Neural crest cell (in vitro differentiated cells): ENCODE measurements around the gene THAP6. TPM values are rescaled to one million over a fixed set of nuclear protein-coding genes. Genes with fewer than 3 reads are reported as not detected.
A peak's percentile ranks its signal among the peaks of the same experiment; 100 is the strongest.
"Not testable (repeated sequence)": the region's sequence is repeated elsewhere in the genome, so short reads cannot be mapped to it uniquely, and the experiment has no call there.

Source experiments
- DNase-seq: peaks from one replicate; pipeline ENCODE4 v3.0.0; 2021; ENCODE audit warnings: low read depth, mixed read lengths, low spot score
- H3K27ac Mint-ChIP-seq: one replicate; pipeline ENCODE4 v1.8.0; 2021; ENCODE audit warnings: mild to moderate bottlenecking, mixed read lengths; ENCODE audit not compliant: unreplicated experiment
- H3K27me3 Mint-ChIP-seq: 2 replicates; pipeline ENCODE4 v1.8.0; 2021; ENCODE audit warnings: low read depth, mild to moderate bottlenecking, mixed read lengths
- H3K36me3 Mint-ChIP-seq: 2 replicates; pipeline ENCODE4 v1.8.0; 2021; ENCODE audit warnings: low read depth, mild to moderate bottlenecking, mixed read lengths
- H3K4me1 Mint-ChIP-seq: 2 replicates; pipeline ENCODE4 v1.8.0; 2021; ENCODE audit warnings: mixed read lengths
- H3K4me3 Mint-ChIP-seq: one replicate; pipeline ENCODE4 v1.8.0; 2021; ENCODE audit warnings: mild to moderate bottlenecking, mixed read lengths
- H3K9me3 Mint-ChIP-seq: 2 replicates; pipeline ENCODE4 v1.8.0; 2021; ENCODE audit warnings: mixed read lengths
- total RNA-seq: library from RNA; stranded (reverse); gene quantifications from 2 replicates; pipeline ENCODE4 v1.2.1, GENCODE V29; 2021
- TF ChIP-seq, protein P1 (sequence below): fragments of 200-600 bp; sonication (generic); conservative IDR thresholded peaks from 2 replicates; pipeline ENCODE4 v1.5.0; 2021; ENCODE audit warnings: antibody characterized with exemption, mild to moderate bottlenecking

THAP6 gene
- total RNA-seq, 1 donor from 2014 or later: 21.9 TPM

DNA sequence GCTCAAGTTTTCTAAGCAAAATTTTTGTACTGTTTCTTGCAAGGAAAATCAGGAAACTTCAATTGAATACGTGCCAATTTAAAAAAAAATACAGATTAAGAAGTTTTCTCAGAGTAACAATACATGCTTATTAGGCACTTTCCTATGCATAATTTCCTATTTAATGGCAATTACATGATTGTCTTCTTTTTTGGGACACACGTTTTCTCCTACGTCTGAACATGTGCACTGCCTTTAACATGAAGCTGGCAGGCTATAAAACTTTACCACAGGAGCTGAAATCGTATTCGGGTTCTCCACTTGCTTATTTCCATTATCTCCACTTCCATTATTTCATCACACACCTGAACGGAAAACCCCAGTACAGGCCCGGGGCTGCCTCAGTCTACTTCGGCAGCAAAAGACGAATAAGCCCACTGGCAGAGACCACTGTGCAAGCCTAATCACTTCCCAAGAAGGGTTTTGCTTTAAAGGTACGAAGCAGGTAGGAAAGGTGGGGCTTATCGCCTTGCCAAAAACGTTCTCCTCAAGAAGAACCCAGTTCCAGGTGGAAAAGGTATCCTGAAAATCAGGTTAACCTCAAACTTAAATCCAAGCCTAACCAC, 645 bp upstream of the THAP6 start:
- peak overlapping the region; percentile 36 for H3K27ac Mint-ChIP-seq
- H3K9me3 Mint-ChIP-seq: peaks cover 4% of the 10 kb centered on the region
- peaks cover 31% of the 10 kb centered on the region for H3K4me1 Mint-ChIP-seq
- H3K4me3 Mint-ChIP-seq: no peak overlapping the region
- no peaks in the 10 kb centered on the region for H3K27me3 Mint-ChIP-seq
- peak; percentile 3 for DNase-seq
- peaks cover 20% of the 10 kb centered on the region for H3K36me3 Mint-ChIP-seq
- TF ChIP-seq, protein P1, sequence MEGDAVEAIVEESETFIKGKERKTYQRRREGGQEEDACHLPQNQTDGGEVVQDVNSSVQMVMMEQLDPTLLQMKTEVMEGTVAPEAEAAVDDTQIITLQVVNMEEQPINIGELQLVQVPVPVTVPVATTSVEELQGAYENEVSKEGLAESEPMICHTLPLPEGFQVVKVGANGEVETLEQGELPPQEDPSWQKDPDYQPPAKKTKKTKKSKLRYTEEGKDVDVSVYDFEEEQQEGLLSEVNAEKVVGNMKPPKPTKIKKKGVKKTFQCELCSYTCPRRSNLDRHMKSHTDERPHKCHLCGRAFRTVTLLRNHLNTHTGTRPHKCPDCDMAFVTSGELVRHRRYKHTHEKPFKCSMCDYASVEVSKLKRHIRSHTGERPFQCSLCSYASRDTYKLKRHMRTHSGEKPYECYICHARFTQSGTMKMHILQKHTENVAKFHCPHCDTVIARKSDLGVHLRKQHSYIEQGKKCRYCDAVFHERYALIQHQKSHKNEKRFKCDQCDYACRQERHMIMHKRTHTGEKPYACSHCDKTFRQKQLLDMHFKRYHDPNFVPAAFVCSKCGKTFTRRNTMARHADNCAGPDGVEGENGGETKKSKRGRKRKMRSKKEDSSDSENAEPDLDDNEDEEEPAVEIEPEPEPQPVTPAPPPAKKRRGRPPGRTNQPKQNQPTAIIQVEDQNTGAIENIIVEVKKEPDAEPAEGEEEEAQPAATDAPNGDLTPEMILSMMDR: no peak

DNA sequence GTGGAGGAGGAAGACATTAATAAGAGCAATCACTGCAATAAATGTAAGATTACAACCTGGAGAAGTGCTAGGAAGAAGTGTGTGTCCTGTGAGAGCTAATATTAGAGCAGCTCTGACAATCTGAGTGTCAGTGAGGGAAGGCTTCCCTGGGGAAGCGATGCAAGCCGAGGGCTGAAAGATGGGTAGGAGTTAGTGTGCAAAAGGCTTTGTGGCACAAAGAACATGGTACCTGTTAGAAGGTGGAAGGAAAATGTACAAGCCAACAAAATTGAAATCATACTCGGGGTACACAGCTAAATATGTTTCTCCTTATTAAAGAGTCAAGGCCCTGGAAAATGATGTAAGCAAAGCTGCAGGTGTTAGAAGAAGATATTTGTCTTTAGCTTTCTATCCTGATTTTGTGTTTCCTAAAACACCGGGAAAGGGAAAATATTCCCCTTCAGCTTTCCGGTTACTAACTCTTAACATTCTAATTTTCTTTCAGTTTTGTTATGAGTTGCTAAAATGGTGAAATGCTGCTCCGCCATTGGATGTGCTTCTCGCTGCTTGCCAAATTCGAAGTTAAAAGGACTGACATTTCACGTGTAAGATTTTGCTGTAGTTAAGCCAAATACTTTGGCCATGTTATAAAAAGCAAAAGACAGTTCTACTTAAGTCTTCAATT, 808 bp downstream of the THAP6 start:
- peaks cover 22% of the 10 kb centered on the region for H3K36me3 Mint-ChIP-seq
- no peak for DNase-seq
- peak overlapping the region; percentile 36 for H3K27ac Mint-ChIP-seq
- TF ChIP-seq, protein P1: no peak
- H3K4me1 Mint-ChIP-seq: peaks cover 22% of the 10 kb centered on the region
- no peaks in the 10 kb centered on the region for H3K27me3 Mint-ChIP-seq
- H3K4me3 Mint-ChIP-seq: no peak overlapping the region
- peaks cover 2% of the 10 kb centered on the region for H3K9me3 Mint-ChIP-seq

DNA sequence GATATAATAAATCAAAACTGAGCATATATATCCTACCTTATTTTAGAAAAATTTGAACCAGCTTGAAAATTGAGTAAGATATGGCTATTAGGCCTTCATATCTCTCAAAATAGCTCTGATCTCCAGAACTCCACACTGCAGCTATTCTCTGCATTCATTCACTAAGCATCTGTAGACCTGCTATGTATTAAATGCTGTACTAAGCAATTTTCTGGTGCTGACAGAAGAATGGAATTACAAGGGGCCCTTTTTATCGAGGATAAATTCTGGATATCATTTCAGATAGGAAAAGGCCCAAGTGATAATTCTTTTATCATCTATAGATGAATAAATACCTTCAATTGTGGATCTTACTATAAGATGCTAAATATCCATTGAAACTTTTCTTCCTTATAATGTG, 1.9 kb downstream of the THAP6 start:
- peak overlapping the region; percentile 42 for H3K4me3 Mint-ChIP-seq
- peaks cover 27% of the 10 kb centered on the region for H3K36me3 Mint-ChIP-seq
- H3K4me1 Mint-ChIP-seq: peaks cover 23% of the 10 kb centered on the region
- no peak overlapping the region for H3K27ac Mint-ChIP-seq
- TF ChIP-seq, protein P1: no peak
- H3K27me3 Mint-ChIP-seq: no peaks in the 10 kb centered on the region
- H3K9me3 Mint-ChIP-seq: peaks cover 3% of the 10 kb centered on the region
- no peak for DNase-seq

DNA sequence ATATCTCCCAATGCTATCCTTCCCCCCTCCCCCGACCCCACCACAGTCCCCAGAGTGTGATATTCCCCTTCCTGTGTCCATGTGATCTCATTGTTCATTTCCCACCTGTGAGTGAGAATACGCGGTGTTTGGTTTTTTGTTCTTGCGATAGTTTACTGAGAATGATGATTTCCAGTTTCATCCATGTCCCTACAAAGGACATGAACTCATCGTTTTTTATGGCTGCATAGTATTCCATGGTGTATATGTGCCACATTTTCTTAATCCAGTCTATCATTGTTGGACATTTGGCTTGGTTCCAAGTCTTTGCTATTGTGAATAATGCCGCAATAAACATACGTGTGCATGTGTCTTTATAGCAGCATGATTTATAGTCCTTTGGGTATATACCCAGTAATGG, 5.2 kb downstream of the THAP6 start:
- H3K27ac Mint-ChIP-seq, H3K4me3 Mint-ChIP-seq, H3K9me3 Mint-ChIP-seq, DNase-seq, H3K27me3 Mint-ChIP-seq: not testable (repeated sequence)
- Mint-ChIP-seq H3K36me3 (peaks cover 28% of the 10 kb centered on the region), H3K4me1 (peaks cover 18% of the 10 kb centered on the region)

DNA sequence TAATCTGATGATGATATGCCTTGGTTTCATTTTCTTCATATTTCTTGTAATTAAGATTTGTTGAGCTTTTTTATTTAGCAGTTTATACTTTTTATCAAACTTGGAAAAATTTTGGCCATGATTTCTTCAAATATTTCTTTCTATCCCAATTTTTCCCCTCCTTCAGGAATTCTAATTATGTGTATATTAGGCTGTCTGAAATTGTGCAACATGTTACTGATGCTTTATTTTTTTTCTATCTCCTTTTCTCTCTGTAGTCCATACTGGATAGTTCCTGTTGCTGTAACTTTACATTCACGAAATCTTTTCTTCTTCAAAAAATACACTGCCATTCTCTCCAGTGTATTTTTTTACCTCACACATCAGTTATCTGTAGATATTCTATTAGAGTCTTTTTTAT, 10.8 kb downstream of the THAP6 start:
- H3K27ac Mint-ChIP-seq: no peak overlapping the region
- H3K36me3 Mint-ChIP-seq: peaks cover 24% of the 10 kb centered on the region

DNA sequence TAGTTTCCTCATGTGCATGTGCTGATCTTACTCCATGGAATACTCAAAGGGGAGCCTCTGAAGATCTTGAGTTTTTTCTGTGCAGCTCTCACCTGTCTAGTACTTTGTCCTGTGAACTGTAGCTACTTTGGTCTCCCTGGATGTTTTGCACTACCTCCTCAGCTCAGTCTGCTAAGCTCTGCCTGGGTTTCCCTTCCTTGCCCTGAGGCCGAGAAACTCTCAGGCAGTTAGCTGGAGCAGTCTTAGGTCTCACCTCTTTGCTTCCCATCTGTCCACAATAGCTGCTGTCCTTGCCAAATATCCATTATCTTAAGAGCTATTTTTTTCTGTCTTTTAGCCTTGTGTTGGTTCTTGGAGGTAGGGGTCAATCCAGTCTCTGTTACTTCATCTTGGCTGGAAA, 11.6 kb downstream of the THAP6 start:
- DNase-seq: no peak
- Mint-ChIP-seq H3K36me3 (peaks cover 23% of the 10 kb centered on the region), H3K9me3 (peaks cover 4% of the 10 kb centered on the region), H3K4me1 (peaks cover under 1% of the 10 kb centered on the region), H3K27me3 (no peaks in the 10 kb centered on the region), H3K27ac (no peak overlapping the region), H3K4me3 (no peak overlapping the region)
- TF ChIP-seq, protein P1: no peak

More for the DNA sequence above, 10.8 kb downstream of the THAP6 start:
- Mint-ChIP-seq H3K4me3 (no peak overlapping the region), H3K9me3 (peaks cover 3% of the 10 kb centered on the region), H3K4me1 (peaks cover 5% of the 10 kb centered on the region), H3K27me3 (no peaks in the 10 kb centered on the region)
- TF ChIP-seq, protein P1: no peak
- DNase-seq: no peak
